Ovary (tissue), 3 donors: ENCODE measurements around the gene MAP1A.

Source experiments
- CTCF ChIP-seq, 3 donors: fragments of 450-650 bp in 2 of 3; fragments of 200-600 bp in 1 of 3; IDR thresholded peaks; one replicate each; pipeline versions ENCODE4 v1.5.1 to v1.8.0; 2016 to 2022; ENCODE audit warnings: antibody characterized with exemption in 3 of 3, mild to moderate bottlenecking in 1 of 3
- EP300 ChIP-seq: sonication (generic); formaldehyde crosslinking; IDR thresholded peaks from one replicate; pipeline ENCODE4 v1.6.1; 2017; ENCODE audit warnings: antibody characterized with exemption
- POLR2A ChIP-seq: fragments of 450-650 bp; IDR thresholded peaks from one replicate; pipeline ENCODE4 v1.6.1; 2017; ENCODE audit warnings: antibody characterized with exemption, mild to moderate bottlenecking, moderate library complexity
- donor health status: DM: no; HTN: no; CAD: no.

- TF ChIP-seq EP300 (no peak), CTCF (IDR thresholded peaks at IDR 0.05) (no peak), POLR2A (no peak)
These were observed 17.8 kb upstream of the MAP1A start for GRCh38 chr15:43499635-43500034.
